HG03097 (cell line): ENCODE results near the gene LRP3.

Experiments used
- ATAC-seq: cut with Tn5 transposase; IDR thresholded peaks from one replicate; pipeline ENCODE4 v1.9.1; 2021; ENCODE audit not compliant: unreplicated experiment, low FRiP score

Gene LRP3

GRCh38 chr19:33234736-33235135 is 40.6 kb downstream of the LRP3 start:
- ATAC-seq: no peak

GRCh38 chr19:33235269-33235995 is 41.3 kb downstream of the LRP3 start:
- ATAC-seq: peak; percentile 81

GRCh38 chr19:33235996-33236350 is 41.8 kb downstream of the LRP3 start:
- ATAC-seq: no peak

DNA sequence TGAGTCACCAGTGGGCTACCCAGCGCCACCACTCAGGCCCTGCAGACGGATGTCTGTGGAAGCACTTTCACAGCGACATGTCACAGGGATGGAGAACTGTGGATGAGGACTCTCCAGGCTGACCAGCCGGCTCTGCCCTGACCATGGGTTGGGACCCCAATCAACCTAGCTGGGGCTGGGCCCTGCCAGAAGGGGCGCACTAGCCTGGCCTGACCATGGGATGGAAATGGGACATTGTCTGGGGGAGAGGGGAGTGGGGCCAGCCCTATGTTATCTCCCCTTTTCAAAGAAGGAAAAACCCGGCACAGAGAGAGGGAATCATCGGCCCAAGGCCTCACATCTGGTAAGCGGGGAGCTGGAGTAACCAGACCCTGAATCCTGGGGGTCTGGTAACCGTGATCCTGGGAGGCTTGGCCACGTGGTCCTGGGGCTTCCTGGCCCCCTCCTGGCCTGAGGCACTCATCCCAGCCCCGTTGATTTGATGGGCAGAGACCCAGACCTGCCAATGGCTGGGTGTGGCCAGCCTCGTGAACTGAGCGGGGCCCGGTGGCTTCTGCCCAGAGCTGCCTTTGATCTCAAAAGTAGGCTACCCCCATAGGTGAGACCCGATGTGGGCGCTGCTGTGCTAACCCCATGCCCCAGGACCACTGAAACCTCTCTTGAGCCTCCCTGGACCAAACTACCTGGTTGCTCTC is 42.7 kb downstream of the LRP3 start:
- no peak for ATAC-seq

DNA sequence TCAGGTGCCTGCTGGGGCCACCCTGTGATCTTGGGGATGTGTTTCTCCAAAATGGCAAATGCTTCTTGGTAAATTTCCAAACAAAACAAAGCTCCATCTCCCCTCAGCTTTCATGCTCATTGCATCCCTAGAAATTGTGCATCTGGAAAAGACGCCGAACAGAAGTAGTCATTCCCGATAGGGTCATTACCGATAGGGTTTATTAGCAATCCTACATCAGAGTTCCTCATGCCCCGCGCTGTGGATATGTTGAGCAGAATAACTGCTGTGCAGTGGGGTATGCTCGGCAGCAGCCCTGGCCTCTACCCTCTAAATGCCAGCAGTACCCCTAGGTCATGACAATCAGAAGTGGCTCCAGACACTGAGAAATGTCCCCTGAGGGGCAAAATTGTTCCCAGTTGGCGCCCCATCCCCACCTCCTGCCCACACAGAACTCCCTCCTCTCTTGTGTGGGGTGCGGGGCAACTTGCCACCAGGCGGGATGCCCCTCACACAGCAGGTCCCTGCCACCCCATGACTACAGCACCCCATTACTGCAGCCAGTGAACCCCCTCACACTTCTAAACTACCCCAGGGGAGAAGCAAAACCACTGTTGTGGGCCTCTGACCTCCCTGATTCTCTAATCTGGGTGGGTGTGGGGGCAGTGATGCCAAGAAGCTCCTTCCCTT is 44.5 kb downstream of the LRP3 start:
- ATAC-seq: no peak

DNA sequence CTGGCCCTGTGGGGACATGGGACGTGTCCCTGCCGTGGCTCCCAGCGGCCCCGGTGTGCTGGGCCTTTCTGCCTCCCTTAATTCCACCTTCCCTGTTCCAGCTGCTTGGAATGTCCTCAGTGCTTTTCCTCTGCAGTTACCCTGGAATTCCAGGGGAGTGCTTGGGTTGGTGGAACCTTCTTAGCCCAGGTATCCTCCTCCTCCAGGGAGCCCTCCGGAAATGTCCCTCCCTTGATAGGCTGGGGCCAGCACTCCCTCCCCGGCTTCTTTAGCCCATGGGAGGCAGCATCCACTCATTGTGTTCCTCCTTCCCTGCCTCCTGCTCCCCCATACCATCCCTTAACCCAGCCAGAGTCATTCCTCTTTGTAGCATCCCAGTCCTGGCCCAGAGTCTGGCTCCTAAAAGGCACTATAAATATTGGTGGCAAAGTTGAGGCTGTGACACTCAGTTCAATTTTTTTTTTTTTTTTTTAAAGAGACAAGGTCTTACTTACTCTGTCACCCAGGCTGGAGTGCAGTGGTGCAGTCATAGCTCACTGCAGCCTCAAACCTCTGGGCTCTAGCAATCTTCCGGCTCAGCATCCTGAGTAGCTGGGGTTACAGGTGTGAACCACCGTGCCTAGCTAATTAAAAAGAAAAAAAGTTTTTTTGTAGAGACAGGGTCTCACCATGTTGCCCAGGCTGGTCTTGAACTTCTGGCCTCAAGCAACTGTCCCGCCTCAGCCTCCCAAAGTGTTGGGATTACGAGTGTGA is 45.3 kb downstream of the LRP3 start:
- ATAC-seq: no peak

DNA sequence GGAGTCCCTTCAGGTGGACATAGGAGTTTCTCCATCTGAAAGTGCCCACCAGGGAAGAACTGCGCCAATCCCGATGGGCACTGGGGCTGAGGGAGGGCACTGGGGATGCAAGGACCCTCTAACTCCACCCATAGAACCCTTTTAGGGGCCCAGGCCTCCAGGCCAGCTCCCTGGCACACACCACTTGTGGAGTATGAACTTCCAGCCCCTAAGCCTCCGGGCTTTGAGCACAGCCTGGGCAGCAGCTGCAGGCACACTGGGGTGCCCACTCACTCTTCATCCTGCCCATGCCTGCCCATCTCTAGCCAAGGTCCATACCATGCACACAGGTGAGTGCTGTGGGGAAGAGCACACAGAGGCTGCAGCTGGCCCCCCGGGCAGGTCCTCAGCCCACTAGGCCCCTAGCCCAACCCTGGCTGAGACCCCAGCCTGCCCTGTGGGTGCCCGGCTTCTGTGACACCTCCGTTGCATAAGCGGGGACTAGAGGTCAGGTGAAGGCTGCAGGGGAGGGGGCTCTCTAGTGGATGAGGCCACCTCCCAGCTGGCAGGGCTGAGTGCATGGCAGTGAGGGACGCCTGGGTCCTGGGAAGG is 46.1 kb downstream of the LRP3 start:
- ATAC-seq: no peak

- ATAC-seq: no peak
Measured at GRCh38 chr19:33241091-33241529, 47.0 kb downstream of the LRP3 start.

DNA sequence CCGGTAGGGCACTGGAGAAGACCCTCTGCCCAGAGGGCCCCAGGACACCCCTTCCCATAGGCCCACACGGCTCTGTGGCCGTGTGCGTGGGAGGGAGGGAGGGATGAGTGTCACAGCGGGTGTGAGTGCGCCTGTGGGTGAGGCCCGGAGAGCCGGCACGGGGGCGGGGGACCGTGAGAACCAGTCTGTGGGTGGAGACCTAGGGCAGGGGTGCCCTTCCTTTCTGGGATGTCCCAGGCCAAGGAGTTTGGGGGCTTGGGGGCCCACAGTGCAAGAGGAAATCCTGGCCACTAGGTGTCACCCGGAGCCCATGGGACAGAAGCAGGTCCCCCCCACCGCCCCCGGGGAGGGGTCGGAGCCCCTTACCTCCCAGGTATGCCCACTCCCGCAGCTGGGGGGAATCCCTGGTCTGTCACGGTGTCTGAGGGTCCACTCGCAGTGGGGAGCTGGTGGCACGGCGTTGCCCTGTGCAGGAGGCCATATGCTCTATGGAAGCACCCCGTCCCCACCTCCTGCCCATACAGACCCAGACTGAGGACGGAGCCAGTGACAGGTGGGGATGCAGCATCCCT is 47.5 kb downstream of the LRP3 start:
- ATAC-seq: no peak

DNA sequence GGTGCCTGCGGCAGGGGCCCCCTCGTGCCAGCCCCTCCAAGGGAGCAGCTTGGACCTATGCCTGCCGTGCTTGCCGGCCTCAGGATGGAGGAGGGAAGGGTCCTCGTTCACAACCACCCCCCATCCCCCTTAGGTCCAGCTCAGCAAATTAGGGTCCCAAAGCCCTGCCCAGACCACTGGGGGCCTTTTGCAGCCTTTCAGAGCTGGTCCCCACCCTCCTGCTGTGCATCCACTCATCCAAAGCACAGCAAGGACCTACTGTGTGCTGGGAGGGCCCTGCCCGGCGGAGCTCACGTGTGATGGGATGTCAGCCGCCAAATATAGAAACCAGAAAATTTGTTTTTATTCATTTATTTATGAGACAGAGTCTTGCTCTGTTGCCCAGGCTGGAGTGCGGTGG is 48.0 kb downstream of the LRP3 start:
- no peak for ATAC-seq

- ATAC-seq: no peak
Measured at GRCh38 chr19:33242911-33243310, 48.8 kb downstream of the LRP3 start.

GRCh38 chr19:33245948-33246708 is 52.0 kb downstream of the LRP3 start:
- ATAC-seq: no peak

GRCh38 chr19:33246709-33247440 is 52.7 kb downstream of the LRP3 start:
- ATAC-seq: no peak

- ATAC-seq: no peak
Measured at GRCh38 chr19:33247441-33247819, 53.3 kb downstream of the LRP3 start.

GRCh38 chr19:33248104-33248503 is 54.0 kb downstream of the LRP3 start:
- no peak for ATAC-seq

DNA sequence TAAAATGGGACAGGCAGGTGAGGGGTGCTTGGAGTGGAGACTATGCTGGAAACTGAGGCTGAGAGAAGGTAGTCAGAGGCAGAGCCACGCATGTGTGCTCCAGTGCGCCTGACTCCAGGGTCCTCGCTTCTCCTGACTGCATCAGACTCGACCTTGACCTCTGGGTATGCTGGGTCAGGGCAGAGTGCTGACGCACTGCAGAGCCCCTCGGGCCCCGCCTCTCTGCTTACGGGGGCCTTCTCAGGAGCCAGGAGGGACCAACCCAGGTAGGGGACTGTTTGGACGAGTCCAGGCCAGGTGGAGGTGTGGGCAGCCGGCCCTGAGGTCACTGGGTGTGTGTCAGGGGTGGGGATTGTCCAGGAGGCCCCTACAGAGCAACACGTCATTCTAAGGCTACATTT is 54.4 kb downstream of the LRP3 start:
- no peak for ATAC-seq

- ATAC-seq: no peak
Measured at GRCh38 chr19:33248954-33249613, 55.0 kb downstream of the LRP3 start.

DNA sequence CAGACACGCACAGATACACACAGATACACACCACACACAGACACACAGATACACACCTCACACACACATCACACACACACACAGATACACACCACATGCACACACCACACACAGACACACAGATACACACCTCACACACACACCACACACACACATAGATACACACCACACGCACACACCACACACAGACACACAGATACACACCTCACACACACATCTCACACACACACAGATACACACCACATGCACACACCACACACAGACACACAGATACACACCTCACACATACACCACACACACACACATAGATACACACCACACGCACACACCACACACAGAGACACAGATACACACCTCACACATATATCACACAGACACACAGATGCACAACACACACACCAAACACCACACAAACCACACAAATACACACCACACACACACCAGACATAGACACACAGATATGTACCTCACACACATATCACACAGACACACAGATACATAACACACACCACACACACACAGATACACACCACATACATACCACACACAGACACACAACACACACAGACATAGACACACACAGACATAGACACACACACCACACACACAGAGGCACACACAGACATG is 55.7 kb downstream of the LRP3 start:
- ATAC-seq: no peak
